WTC11 (cell line): ENCODE measurements around the gene SPAG9. TPM values are rescaled to one million over a fixed set of nuclear protein-coding genes. Genes with fewer than 3 reads are reported as not detected.

Experiments used
- AFF4 ChIP-seq: sonication (generic); formaldehyde crosslinking; IDR thresholded peaks from 2 replicates; pipeline ENCODE4 v1.8.1; 2023; ENCODE audit warnings: mild to moderate bottlenecking, missing genetic modification reagents, borderline replicate concordance
- ATF1 ChIP-seq: sonication (generic); formaldehyde crosslinking; IDR thresholded peaks from 2 replicates; pipeline ENCODE4 v1.8.1; 2023; ENCODE audit warnings: mild to moderate bottlenecking, moderate library complexity, missing genetic modification reagents
- ATF6 ChIP-seq: sonication (generic); formaldehyde crosslinking; IDR thresholded peaks from 2 replicates; pipeline ENCODE4 v1.8.1; 2023; ENCODE audit warnings: mild to moderate bottlenecking, missing genetic modification reagents
- CREB1 ChIP-seq: sonication (generic); formaldehyde crosslinking; IDR thresholded peaks from 2 replicates; pipeline ENCODE4 v1.8.0; 2023; ENCODE audit warnings: mild to moderate bottlenecking, missing genetic modification reagents
- CREM ChIP-seq: sonication (generic); formaldehyde crosslinking; IDR thresholded peaks from 2 replicates; pipeline ENCODE4 v1.8.1; 2022; ENCODE audit warnings: mild to moderate bottlenecking, missing genetic modification reagents, moderate library complexity
- CTCF ChIP-seq: fragments of 200-600 bp; IDR thresholded peaks from 2 replicates; pipeline ENCODE4 v1.8.0; 2022; ENCODE audit warnings: antibody characterized with exemption
- ELF4 ChIP-seq: sonication (generic); formaldehyde crosslinking; IDR thresholded peaks from 2 replicates; pipeline ENCODE4 v1.8.1; 2022; ENCODE audit warnings: low read depth, mild to moderate bottlenecking, moderate library complexity, missing genetic modification reagents
- HMGA2 ChIP-seq: fragments of 250-450 bp; sonication (Bioruptor Pico); IDR thresholded peaks from 2 replicates; pipeline ENCODE4 v1.4.0; 2021; ENCODE audit warnings: mild to moderate bottlenecking, moderate library complexity
- IRF2 ChIP-seq: sonication (generic); formaldehyde crosslinking; IDR thresholded peaks from 2 replicates; pipeline ENCODE4 v1.8.0; 2022; ENCODE audit warnings: low read depth, missing genetic modification reagents, borderline replicate concordance
- JAZF1 ChIP-seq: fragments of 250-450 bp; sonication (Bioruptor Pico); IDR thresholded peaks from 2 replicates; pipeline ENCODE4 v1.9.0; 2021; ENCODE audit warnings: moderate library complexity, mild to moderate bottlenecking, inconsistent platforms
- JUN ChIP-seq: sonication (generic); formaldehyde crosslinking; IDR thresholded peaks from 2 replicates; pipeline ENCODE4 v1.8.0; 2023; ENCODE audit warnings: mild to moderate bottlenecking, missing genetic modification reagents
- KAT7 ChIP-seq: sonication (generic); formaldehyde crosslinking; IDR thresholded peaks from 2 replicates; pipeline ENCODE4 v1.8.1; 2023; ENCODE audit warnings: missing genetic modification reagents, mild to moderate bottlenecking, borderline replicate concordance
- NFYB ChIP-seq: sonication (generic); formaldehyde crosslinking; conservative IDR thresholded peaks from 2 replicates; pipeline ENCODE4 v1.8.0; 2022; ENCODE audit warnings: low read depth, missing genetic modification reagents
- NR3C1 ChIP-seq: sonication (generic); formaldehyde crosslinking; conservative IDR thresholded peaks from 2 replicates; pipeline ENCODE4 v1.8.1; 2023; ENCODE audit warnings: low read depth, mild to moderate bottlenecking, missing genetic modification reagents
- OVOL2 ChIP-seq: fragments of 250-450 bp; sonication (Bioruptor Pico); IDR thresholded peaks from 2 replicates; pipeline ENCODE4 v1.9.0; 2021; ENCODE audit warnings: mild to moderate bottlenecking, borderline replicate concordance
- RORB ChIP-seq: fragments of 250-450 bp; sonication (Bioruptor Pico); IDR thresholded peaks from 2 replicates; pipeline ENCODE4 v1.9.0; 2021; ENCODE audit warnings: mild to moderate bottlenecking
- TP53 ChIP-seq: sonication (generic); formaldehyde crosslinking; IDR thresholded peaks from 2 replicates; pipeline ENCODE4 v1.8.1; 2023; ENCODE audit warnings: mild to moderate bottlenecking, missing genetic modification reagents
- ZBTB21 ChIP-seq: sonication (generic); formaldehyde crosslinking; IDR thresholded peaks from 2 replicates; pipeline ENCODE4 v1.8.1; 2023; ENCODE audit warnings: mild to moderate bottlenecking, missing genetic modification reagents, borderline replicate concordance
- ZNF263 ChIP-seq: sonication (generic); formaldehyde crosslinking; IDR thresholded peaks from 2 replicates; pipeline ENCODE4 v1.8.1; 2022; ENCODE audit warnings: low read depth, mild to moderate bottlenecking, moderate library complexity, missing genetic modification reagents
- ZNF317 ChIP-seq: sonication (generic); formaldehyde crosslinking; IDR thresholded peaks from 2 replicates; pipeline ENCODE4 v1.8.1; 2023; ENCODE audit warnings: low read depth, mild to moderate bottlenecking, moderate library complexity, missing genetic modification reagents, borderline replicate concordance
- total RNA-seq: library from RNA; stranded (reverse); gene quantifications from 3 replicates; pipeline ENCODE4 v1.2.3, GENCODE V29; 2021
- TF ChIP-seq, protein P1 (sequence below): fragments of 250-450 bp; sonication (Bioruptor Pico); conservative IDR thresholded peaks from 2 replicates; pipeline ENCODE4 v1.9.0; 2021; ENCODE audit warnings: mild to moderate bottlenecking
- TF ChIP-seq, protein P2 (sequence below): sonication (generic); formaldehyde crosslinking; IDR thresholded peaks from 2 replicates; pipeline ENCODE4 v1.8.1; 2023; ENCODE audit warnings: mild to moderate bottlenecking, moderate library complexity, missing genetic modification reagents
- TF ChIP-seq, protein P3 (sequence below): fragments of 250-450 bp; sonication (Bioruptor Pico); IDR thresholded peaks from 2 replicates; pipeline ENCODE4 v2.1.2; 2022; ENCODE audit warnings: mild to moderate bottlenecking, moderate library complexity
- TF ChIP-seq, protein P4 (sequence below): sonication (generic); formaldehyde crosslinking; IDR thresholded peaks from 2 replicates; pipeline ENCODE4 v1.8.1; 2022; ENCODE audit warnings: low read depth, mild to moderate bottlenecking, moderate library complexity, missing genetic modification reagents, borderline replicate concordance

The SPAG9 gene
- total RNA-seq, 1 experiment from 2014 or later = 51.9 TPM

DNA sequence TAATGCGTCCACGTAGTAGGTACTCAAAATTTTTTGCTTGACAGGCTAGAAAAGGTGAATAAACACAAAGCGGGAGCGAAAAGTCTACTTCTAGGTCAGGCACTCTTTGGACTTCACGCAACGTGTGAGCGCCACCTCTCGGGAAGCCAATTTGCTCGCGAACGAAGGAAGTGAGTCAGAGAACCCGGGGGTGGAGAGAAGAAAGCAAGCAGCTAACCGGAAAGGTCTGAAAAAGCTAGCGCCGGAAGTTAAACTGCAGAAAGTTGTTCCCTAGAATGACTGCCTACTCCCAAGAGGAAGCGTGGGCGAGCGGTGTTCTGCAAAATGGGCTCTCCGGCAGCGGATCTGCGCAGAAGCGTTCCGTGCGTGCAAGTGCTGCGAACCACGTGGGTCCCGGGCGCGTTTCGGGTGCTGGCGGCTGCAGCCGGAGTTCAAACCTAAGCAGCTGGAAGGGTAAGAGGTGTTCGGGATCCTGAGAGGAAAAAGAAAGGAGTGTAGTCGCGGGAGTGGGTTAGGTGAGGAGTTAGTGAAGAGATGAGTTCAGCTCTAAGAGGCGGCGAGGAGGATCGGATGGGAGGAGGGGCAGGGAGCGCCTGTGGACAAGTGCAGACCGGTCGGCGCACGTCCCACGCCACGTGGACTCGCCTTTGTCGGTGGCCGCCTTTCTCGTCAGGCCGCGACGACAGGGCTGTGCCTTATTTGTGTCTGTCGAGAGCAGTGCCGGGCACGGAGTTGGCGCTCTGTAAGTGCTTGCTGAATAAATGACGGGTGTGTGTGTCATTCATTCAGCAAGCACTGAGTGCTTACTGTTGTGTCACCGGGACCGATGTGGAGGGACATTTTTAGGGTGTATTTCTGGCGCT is 32.8 kb upstream of the SPAG9 start, which contains the start of gene NME1 (continued):
- TF ChIP-seq NR3C1 (CRISPR knock-in tag) (no peak), ATF1 (CRISPR knock-in tag) (0 out of 2 replicates have a peak, but pooled peaks have one; percentile 51), KAT7 (CRISPR knock-in tag) (peak; percentile 85; the same call in 1 of the 2 replicates), ZNF317 (CRISPR knock-in tag) (no peak), ATF6 (CRISPR knock-in tag) (no peak), RORB (CRISPR knock-in tag) (no peak), NFYB (CRISPR knock-in tag) (no peak), CREM (CRISPR knock-in tag) (peak; percentile 91), AFF4 (no peak), JAZF1 (CRISPR knock-in tag) (no peak), CTCF (no peak), ZNF263 (no peak), CREB1 (CRISPR knock-in tag) (no peak), TP53 (CRISPR knock-in tag) (no peak), OVOL2 (CRISPR knock-in tag) (no peak), ZBTB21 (no peak), IRF2 (CRISPR knock-in tag) (no peak), ELF4 (CRISPR knock-in tag) (no peak), HMGA2 (peak; percentile 42; the same call in 1 of the 2 replicates), JUN (CRISPR knock-in tag) (no peak; the same call in 1 of the 2 replicates)
- TF ChIP-seq, protein P1, sequence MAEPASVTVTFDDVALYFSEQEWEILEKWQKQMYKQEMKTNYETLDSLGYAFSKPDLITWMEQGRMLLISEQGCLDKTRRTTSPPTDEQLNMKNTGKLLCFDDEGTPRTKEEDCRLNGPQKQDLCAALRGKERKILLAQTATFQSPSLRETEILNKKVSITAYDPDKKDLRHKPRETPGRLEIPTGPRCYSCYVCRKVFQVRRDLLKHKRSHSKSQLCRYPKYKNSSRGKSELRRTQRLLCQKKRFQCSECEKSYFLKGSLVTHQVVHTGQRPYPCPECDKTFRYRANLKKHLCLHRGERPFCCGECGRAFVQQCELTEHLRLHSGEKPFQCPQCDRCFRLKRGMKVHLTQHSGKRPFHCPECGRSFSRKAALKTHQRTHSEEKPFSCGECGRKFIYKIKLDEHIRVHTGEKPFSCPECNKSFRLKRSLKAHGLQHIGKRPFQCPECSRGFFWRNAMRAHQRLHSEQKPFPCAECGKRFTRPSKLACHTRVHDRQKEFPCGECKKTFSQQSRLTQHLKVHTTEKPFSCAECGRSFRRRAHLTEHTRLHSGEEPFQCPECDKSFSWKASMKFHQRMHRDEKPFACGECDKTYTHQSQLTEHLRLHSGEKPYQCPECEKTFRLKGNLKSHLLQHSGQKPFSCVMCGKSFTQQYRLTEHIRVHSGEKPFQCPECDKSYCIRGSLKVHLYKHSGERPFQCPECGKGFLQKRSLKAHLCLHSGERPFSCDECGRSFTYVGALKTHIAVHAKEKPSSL (CRISPR knock-in tag) = no peak
- TF ChIP-seq, protein P2, sequence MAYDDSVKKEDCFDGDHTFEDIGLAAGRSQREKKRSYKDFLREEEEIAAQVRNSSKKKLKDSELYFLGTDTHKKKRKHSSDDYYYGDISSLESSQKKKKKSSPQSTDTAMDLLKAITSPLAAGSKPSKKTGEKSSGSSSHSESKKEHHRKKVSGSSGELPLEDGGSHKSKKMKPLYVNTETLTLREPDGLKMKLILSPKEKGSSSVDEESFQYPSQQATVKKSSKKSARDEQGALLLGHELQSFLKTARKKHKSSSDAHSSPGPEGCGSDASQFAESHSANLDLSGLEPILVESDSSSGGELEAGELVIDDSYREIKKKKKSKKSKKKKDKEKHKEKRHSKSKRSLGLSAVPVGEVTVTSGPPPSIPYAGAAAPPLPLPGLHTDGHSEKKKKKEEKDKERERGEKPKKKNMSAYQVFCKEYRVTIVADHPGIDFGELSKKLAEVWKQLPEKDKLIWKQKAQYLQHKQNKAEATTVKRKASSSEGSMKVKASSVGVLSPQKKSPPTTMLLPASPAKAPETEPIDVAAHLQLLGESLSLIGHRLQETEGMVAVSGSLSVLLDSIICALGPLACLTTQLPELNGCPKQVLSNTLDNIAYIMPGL (CRISPR knock-in tag) = peak; percentile 68; the same call in 1 of the 2 replicates
- TF ChIP-seq, protein P3, sequence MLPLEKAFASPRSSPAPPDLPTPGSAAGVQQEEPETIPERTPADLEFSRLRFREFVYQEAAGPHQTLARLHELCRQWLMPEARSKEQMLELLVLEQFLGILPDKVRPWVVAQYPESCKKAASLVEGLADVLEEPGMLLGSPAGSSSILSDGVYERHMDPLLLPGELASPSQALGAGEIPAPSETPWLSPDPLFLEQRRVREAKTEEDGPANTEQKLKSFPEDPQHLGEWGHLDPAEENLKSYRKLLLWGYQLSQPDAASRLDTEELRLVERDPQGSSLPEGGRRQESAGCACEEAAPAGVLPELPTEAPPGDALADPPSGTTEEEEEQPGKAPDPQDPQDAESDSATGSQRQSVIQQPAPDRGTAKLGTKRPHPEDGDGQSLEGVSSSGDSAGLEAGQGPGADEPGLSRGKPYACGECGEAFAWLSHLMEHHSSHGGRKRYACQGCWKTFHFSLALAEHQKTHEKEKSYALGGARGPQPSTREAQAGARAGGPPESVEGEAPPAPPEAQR (CRISPR knock-in tag) = no peak
- TF ChIP-seq, protein P4, sequence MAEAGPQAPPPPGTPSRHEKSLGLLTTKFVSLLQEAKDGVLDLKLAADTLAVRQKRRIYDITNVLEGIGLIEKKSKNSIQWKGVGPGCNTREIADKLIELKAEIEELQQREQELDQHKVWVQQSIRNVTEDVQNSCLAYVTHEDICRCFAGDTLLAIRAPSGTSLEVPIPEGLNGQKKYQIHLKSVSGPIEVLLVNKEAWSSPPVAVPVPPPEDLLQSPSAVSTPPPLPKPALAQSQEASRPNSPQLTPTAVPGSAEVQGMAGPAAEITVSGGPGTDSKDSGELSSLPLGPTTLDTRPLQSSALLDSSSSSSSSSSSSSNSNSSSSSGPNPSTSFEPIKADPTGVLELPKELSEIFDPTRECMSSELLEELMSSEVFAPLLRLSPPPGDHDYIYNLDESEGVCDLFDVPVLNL = no peak
